SK-N-MC (cell line): Measurements from ENCODE around the gene SLC13A4.
"Not testable (repeated sequence)": the region's sequence is repeated elsewhere in the genome, so short reads cannot be mapped to it uniquely, and the experiment has no call there.

Experiments used
- DNase-seq: peaks from one replicate; pipeline ENCODE4 v3.0.0-alpha.2; 2011; ENCODE audit warnings: low read depth, low spot score
- H3K27ac ChIP-seq: fragments of 200-600 bp; sonication (generic); 2 replicates; pipeline ENCODE4 v1.5.1; 2016; ENCODE audit warnings: mixed run types
- H3K36me3 ChIP-seq: fragments of 200-600 bp; sonication (generic); 2 replicates; pipeline ENCODE4 v1.6.1; 2017; ENCODE audit warnings: antibody characterized with exemption, low read length, mixed read lengths; ENCODE audit not compliant: insufficient read depth
- H3K4me3 ChIP-seq: fragments of 200-600 bp; sonication (generic); 2 replicates; pipeline ENCODE4 v1.5.1; 2016
- H3K9ac ChIP-seq: fragments of 200-600 bp; sonication (generic); 2 replicates; pipeline ENCODE4 v1.8.0; 2017; ENCODE audit warnings: mixed run types, mixed read lengths; ENCODE audit not compliant: insufficient read length
- H3K9me3 ChIP-seq: fragments of 200-600 bp; sonication (generic); 2 replicates; pipeline ENCODE4 v1.6.1; 2017; ENCODE audit warnings: low read depth, mild to moderate bottlenecking, antibody characterized with exemption, low read length, moderate library complexity, mixed read lengths
- EZH2 ChIP-seq: fragments of 200-600 bp; sonication (generic); IDR thresholded peaks from one replicate; pipeline ENCODE4 v1.6.1; 2017; ENCODE audit warnings: antibody characterized with exemption
- FOXP2 ChIP-seq: optimal IDR thresholded peaks from 2 replicates; pipeline ENCODE3; 2011; ENCODE audit warnings: mild to moderate bottlenecking, moderate library complexity; ENCODE audit not compliant: insufficient read depth; ENCODE audit errors: extremely low read length, control extremely low read depth
- POLR2AphosphoS5 ChIP-seq: IDR thresholded peaks from 2 replicates; pipeline ENCODE4 v1.6.1; 2012; ENCODE audit warnings: mild to moderate bottlenecking, low read depth, low read length, borderline replicate concordance

The SLC13A4 gene

DNA sequence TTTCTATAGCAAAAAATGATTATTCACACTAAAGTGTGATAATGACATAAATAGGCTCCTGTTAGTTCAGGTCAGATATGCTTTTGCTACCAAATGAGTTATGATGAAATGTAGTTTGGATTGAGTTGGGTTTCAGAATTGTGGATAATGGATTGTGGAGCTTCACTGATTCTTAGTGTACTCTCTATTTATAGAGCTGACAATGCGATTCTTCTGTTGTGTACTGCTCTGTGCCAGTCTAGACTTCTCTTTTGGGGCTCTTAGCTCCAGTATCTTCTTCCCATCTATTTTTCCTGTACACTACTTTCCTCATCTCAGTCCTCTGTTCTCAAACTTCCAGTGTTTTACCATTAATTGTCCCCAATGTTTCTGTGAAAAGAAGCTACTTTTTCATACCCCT, 58.2 kb downstream of the SLC13A4 start:
- H3K9me3 ChIP-seq = no peaks in the 10 kb centered on the region
- TF ChIP-seq POLR2AphosphoS5 = no peak
- TF ChIP-seq FOXP2 = no peak
- TF ChIP-seq EZH2 = no peak
- H3K4me3 ChIP-seq = no peak overlapping the region
- DNase-seq = no peak
- peak overlapping the region; percentile 81 for H3K27ac ChIP-seq
- H3K36me3 ChIP-seq = peaks cover 50% of the 10 kb centered on the region
- peak overlapping the region; percentile 10 for H3K9ac ChIP-seq

GRCh38 chr7:135668852-135669395, 59.1 kb downstream of the SLC13A4 start:
- H3K4me3 ChIP-seq, H3K27ac ChIP-seq, H3K9ac ChIP-seq, H3K9me3 ChIP-seq, DNase-seq: not testable (repeated sequence)
- peaks cover 43% of the 10 kb centered on the region for H3K36me3 ChIP-seq

DNA sequence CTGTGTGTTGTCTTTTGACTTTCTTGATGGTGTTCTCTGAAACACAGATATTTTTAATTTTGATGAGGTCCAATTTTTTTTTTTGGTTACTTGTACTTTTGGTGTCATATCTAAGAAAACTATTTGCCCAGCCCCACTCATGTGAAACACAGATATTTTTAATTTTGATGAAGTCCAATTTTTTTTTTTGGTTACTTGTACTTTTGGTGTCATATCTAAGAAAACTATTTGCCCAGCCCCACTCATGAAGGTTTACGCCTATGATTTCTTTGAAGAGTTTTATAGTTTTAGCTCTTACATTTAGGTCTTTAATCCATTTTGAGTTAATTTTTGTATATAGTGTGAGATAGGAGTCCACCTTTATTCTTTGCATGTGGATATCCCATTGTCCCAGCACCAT, 60.4 kb downstream of the SLC13A4 start:
- not testable (repeated sequence) for H3K9ac ChIP-seq, H3K27ac ChIP-seq, H3K9me3 ChIP-seq, DNase-seq, H3K4me3 ChIP-seq
- H3K36me3 ChIP-seq = peaks cover 33% of the 10 kb centered on the region

DNA sequence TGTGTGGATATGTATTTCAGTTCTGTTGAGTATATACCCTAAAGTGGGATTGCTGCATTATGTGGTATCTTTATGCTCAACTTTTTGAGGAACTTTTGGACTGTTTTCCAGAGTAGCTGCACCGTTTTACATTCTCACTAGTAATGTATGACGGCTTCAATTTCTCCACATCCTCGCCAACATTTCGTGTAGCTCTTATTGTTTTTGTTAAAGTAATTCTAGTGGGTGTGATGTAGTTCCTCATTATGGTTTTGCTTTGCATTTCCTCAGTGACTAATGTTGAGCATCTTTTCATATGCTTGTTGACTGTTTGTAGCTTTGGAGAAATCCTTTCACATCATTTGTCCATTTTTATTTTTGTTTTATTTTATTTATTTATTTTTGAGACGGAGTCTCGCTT, 61.1 kb downstream of the SLC13A4 start:
- no peak overlapping the region for H3K27ac ChIP-seq
- DNase-seq = no peak
- no peak overlapping the region for H3K9ac ChIP-seq
- peaks cover 33% of the 10 kb centered on the region for H3K36me3 ChIP-seq
- no peaks in the 10 kb centered on the region for H3K9me3 ChIP-seq
- H3K4me3 ChIP-seq = no peak overlapping the region
- TF ChIP-seq POLR2AphosphoS5 (no peak), FOXP2 (no peak), EZH2 (no peak)

GRCh38 chr7:135666156-135666555, 61.8 kb downstream of the SLC13A4 start:
- H3K4me3 ChIP-seq = no peak overlapping the region
- no peak overlapping the region for H3K27ac ChIP-seq
- H3K9ac ChIP-seq = no peak overlapping the region
- H3K36me3 ChIP-seq = peaks cover 33% of the 10 kb centered on the region
- no peak for DNase-seq
- H3K9me3 ChIP-seq = no peaks in the 10 kb centered on the region
- TF ChIP-seq POLR2AphosphoS5 (no peak), FOXP2 (no peak), EZH2 (no peak)

DNA sequence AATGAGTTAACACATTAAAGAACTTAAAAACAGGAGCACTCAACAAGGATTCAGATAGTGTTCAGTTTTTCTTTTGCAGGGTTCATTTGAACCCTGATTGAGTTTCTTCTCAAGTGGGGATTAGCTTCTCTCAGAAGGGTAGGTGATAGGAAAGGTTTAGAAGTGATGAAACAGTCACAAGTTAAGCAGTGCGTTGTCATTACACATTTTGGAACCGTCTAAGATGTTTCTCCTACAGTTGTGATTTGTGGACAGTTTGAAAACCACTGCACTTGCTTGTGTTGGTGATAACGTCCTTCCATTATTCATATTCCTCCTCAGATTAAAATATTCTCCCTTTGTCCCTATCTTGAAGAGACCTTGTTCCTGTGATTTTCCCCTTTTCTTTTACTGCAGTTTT, 62.9 kb downstream of the SLC13A4 start:
- no peak for DNase-seq
- H3K9ac ChIP-seq = peak overlapping the region; percentile 35
- peak overlapping the region; percentile 79 for H3K27ac ChIP-seq
- no peak for TF ChIP-seq FOXP2
- peaks cover 33% of the 10 kb centered on the region for H3K36me3 ChIP-seq
- H3K9me3 ChIP-seq = no peaks in the 10 kb centered on the region
- H3K4me3 ChIP-seq = peak overlapping the region; percentile 100; the same call in 1 of the 2 replicates

- peak overlapping the region; percentile 100 for H3K4me3 ChIP-seq
- H3K9ac ChIP-seq = peak overlapping the region; percentile 98
- peak overlapping the region; percentile 79 for H3K27ac ChIP-seq
These were observed 63.9 kb downstream of the SLC13A4 start for GRCh38 chr7:135664046-135664589.

GRCh38 chr7:135662373-135663114, 65.4 kb downstream of the SLC13A4 start, which contains the start of gene STMP1:
STMP1 (plus strand) TSS chr7:135662514.
- H3K36me3 ChIP-seq = peaks cover 19% of the 10 kb centered on the region
- H3K9ac ChIP-seq = peak within 1 kb of the TSS; percentile 98
- H3K27ac ChIP-seq = peak within 1 kb of the TSS; percentile 81
- H3K4me3 ChIP-seq = peak within 1 kb of the TSS; percentile 100
- TF ChIP-seq POLR2AphosphoS5 (peak; percentile 96), EZH2 (no peak), FOXP2 (no peak)
- no peak for DNase-seq
- H3K9me3 ChIP-seq = no peaks in the 10 kb centered on the region

More at GRCh38 chr7:135664046-135664589, 63.9 kb downstream of the SLC13A4 start:
- peaks cover 32% of the 10 kb centered on the region for H3K36me3 ChIP-seq
- no peaks in the 10 kb centered on the region for H3K9me3 ChIP-seq
- TF ChIP-seq POLR2AphosphoS5 = no peak
- no peak for TF ChIP-seq EZH2
- no peak for TF ChIP-seq FOXP2
- no peak for DNase-seq

GRCh38 chr7:135662123-135662372, 65.9 kb downstream of the SLC13A4 start:
- no peak overlapping the region for H3K27ac ChIP-seq
- TF ChIP-seq FOXP2 (no peak), POLR2AphosphoS5 (no peak), EZH2 (no peak)
- peak overlapping the region; percentile 100 for H3K4me3 ChIP-seq
- H3K9ac ChIP-seq = peak overlapping the region; percentile 71
- no peak for DNase-seq
- no peaks in the 10 kb centered on the region for H3K9me3 ChIP-seq
- peaks cover 19% of the 10 kb centered on the region for H3K36me3 ChIP-seq
